HTR-8/SVneo (cell line): ENCODE results near the gene PFKL.
"Not testable (repeated sequence)": the region's sequence is repeated elsewhere in the genome, so short reads cannot be mapped to it uniquely, and the experiment has no call there.

ENCODE experiments used
- DNase-seq: peaks from one replicate; pipeline ENCODE4 v3.0.0; 2011; ENCODE audit warnings: low spot score, mixed read lengths; ENCODE audit not compliant: insufficient read length
- FAIRE-seq: peaks from 2 replicates; lab custom pipeline; 2011; peaks lifted over from hg19 to GRCh38; lab: Jason Lieb, UNC

PFKL gene

DNA sequence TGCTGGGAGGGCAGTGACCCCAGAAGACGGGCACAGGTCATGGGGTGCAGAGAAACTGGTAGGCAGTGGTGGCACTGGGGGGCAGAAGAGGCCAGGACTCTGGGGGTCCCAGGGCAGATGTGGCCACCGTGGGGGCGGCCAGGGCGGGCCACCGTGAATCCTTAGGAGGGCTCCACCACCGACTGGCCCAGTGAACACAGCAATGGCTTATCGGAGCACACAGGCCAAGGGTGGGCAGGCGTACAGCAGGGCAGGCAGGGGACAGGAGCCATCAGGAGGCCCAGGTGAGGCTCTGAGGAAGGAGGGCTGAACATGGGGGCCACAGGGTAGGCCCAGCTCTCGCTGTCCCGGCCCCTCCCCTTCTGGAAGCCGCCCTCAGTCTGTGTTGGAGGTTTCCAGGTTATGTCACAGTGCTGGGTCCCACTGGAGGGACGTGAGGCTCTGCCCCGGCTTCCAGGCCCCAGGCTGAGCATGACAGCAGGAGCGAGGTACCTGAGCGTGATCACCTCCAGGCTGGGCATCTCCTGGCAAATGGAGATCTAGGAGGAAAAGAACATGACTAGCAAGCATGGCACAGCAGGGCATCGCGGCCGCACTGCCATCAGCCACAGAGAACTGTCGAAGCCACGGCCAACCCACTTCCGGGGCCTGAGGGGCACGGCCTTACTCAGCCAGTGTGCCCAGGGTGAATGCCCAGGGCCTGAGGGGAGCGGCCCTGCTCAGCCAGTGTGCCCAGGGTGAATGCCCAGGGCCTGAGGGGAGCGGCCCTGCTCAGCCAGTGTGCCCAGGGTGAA, 35.6 kb downstream of the PFKL start:
- no peak for FAIRE-seq

DNA sequence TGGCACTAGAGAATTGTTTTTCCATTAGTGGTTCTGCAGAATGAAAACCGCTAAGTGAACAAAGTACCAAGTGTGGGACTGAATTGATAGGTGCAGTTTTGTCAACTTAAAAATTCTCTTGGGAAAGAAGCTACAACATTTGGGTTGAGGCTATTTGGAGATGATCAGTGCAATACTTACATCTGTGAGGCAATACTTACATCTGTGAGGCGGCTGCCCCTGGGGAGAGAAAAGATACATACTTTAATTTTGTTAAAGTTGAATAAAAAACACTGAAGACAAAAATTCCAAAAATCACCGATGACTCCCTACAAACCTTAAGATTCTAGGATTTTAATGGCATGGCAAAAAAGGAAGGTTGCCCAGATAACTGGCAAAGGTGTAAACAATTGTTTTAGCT, 37.6 kb downstream of the PFKL start:
- no peak for DNase-seq
- FAIRE-seq: no peak

More for the DNA sequence above, 35.6 kb downstream of the PFKL start:
- DNase-seq: no peak

DNA sequence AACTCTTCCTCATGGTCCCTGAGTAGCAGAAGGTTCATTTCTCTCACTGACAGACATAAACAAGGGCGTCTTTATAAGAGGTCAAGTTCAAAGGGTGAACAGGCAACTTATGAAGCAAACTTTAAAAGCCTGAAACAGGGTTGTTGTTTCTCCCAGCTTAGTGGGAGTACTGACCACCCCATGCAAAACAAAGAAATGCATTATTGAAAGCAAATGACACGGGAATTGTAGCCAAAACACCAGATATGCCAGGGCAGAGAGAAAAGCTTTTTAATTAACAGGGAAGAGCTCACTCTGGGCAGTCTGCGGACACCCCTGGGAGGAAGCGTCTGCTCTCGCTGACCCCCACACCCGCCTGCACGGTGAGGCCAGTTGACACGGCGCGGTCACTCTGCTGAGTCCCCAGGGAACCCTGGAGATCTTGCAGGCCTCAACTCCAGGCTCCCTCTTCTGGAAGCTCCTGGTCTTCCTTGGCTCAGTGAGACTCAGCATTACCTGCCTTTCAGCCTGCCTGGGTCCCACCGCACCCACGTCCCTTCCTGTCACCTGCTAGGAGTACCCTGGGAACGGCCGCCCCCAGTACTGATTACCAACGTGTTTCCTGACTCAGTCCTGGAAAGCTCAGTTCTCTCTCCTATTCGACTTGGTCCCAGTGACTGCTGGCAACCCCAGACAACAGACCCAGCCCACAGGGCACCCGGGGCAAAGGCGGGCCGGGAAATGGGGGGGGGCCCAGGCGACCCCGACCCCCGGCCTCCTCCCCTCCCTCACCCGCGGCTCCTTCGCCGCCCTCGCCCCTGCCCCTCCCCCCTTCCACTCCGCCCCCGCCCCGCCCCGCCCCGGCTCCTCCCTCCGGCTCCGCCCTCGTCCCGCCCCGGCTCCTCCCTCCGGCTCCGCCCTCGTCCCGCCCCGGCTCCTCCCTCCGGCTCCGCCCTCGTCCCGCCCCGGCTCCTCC, 38.4 kb downstream of the PFKL start:
- FAIRE-seq (no peak), DNase-seq (peak; percentile 65)

DNA sequence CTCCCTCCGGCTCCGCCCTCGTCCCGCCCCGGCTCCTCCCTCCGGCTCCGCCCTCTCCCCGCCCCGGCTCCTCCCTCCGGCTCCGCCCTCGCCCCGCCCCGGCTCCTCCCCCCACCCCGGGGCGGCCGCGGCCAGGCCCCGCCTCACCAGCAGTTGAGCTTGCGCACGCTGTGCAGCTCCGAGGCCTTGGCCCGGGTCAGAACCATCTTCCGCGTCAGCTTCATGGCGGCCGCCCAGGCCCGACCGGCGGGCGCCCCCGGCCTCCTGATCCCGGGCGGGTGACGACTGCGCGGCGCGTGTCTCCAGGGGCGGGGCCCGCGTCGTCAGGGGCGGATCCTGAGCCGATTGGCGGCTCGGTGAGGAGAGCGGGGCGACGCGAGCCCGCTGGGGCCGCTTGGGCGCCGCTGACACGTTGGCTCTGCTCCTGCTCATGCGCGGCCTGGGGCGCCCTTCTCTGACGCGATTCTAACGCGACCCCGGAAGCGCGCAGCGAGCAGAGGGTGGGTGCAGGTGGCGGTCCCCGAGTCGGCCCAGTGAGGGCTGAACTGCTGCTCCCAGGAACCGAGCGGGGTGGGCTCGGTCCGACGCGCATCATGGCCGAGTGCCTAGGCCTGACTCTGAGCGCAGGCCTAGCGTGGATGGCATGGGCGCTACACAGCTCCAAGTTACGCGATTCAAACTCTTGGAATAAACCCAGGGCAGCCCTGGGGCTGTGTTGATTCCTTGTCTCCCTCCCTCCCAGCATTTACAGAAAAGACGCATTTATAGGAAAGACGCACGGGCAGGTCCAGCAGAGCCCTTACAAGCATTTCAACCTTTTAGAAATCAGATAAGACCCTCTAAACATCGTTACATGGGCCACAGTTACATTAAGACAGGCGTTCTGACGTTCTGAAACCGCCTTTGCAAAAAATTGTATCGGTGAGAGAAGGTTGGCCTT, 39.4 kb downstream of the PFKL start, which contains the start of gene CFAP410:
TSS of gene CFAP410 (minus strand) at position 420 of the 940 bp plus-strand sequence. CDS start at position 224, 196 bp downstream.
- FAIRE-seq: peak; percentile 51
- DNase-seq: peak; percentile 96

DNA sequence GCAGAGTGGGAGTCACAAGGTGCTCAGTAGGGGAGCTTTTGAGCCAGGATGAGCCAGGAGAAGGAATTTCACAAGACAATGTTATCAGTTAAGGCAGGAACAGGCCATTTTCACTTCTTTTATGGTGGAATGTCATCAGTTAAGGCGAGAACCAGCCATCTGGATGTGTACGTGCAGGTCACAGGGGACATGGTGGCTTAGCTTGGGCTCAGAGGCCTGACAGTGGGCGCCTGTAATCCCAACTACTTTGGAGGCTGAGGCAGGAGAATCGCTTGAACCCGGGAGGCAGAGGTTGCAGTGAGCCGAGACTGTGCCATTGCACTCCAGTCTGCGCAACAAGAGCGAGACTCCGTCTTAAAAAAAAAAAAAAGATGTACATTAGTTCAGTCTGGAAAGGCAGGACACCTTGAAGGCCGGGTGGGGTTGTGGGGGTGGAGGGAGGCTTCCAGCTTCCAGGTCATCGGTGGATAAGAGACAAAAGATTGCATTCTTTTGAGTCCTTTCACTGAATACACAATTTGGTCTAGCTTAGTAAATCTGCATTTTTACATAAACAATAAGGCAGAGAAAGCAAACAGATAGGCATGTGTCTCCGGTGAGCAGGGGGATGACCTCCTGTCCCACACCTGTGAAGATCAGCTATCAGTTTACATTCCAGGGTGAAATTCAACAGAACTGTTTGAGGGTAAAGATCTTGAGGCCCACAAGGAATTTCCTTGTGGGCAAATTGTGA, 42.0 kb downstream of the PFKL start:
- DNase-seq, FAIRE-seq: not testable (repeated sequence)

DNA sequence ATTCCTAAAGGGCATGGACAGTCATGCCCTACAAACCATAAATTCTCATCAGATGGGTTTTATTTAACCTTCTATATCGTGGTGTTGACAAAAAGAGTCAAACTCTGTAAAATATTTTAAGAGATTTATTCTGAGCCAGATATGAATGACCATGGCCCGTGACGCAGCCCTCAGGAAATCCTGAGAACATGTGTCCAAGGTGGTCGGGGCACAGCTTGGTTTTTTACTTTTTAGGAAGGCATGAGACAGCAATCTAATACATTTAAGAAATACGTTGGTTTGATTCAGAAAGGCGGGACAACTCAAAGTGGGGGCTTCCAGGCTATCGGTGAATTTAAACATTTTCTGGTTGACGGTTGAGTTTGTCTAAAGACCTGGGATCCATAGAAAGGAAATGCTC, 43.1 kb downstream of the PFKL start:
- not testable (repeated sequence) for DNase-seq, FAIRE-seq

DNA sequence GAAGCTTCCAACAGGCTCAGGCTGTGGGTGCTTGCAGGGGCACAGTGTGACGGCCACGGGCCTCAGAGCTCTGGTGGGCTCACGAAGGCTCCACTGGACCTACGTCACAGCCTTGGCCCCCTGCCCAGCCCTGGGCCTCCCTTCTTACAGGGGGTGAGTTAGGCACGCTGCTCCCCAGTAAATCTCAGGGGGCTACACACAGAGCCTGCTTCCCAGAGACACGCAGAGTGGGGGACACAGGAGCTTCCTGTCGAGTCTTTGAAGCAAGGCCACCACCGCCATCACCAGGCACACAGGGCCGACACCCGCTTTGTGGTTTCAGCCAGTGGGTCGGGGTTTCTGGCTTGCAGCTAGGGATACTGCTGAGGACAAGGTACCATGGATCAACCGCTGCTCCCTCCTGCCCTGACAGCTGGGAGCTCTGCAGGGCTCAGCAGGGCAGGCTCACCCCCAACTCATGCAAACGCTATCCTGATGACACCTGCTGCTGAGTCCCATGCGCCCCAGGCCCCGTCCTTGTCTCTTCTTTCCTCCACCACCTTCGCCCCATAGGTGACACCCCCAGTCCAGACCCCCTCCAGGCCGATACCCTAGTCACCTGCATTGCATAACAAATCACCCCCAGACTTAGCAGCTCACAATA, 44.8 kb downstream of the PFKL start:
- DNase-seq (no peak), FAIRE-seq (no peak)

DNA sequence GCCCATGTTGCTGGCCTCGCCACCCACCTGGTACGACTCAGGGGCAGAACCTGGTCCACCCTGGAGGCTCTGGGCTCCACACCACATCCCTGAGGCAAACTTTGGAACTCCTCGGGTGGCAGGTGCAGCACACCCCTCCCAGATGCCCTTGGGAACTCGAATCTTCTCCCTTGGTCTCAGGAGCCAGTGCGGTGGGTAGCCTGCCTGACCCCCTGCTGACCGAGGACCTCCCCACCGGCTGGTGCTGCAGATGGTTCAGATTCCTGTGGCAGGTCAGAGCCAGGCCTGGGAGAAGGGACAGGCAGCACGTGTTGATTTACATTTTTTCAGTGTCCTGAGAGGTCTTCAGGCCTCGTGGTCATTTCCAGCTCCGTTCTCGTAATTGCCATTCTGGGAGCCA, 45.6 kb downstream of the PFKL start:
- no peak for FAIRE-seq
- DNase-seq: no peak

DNA sequence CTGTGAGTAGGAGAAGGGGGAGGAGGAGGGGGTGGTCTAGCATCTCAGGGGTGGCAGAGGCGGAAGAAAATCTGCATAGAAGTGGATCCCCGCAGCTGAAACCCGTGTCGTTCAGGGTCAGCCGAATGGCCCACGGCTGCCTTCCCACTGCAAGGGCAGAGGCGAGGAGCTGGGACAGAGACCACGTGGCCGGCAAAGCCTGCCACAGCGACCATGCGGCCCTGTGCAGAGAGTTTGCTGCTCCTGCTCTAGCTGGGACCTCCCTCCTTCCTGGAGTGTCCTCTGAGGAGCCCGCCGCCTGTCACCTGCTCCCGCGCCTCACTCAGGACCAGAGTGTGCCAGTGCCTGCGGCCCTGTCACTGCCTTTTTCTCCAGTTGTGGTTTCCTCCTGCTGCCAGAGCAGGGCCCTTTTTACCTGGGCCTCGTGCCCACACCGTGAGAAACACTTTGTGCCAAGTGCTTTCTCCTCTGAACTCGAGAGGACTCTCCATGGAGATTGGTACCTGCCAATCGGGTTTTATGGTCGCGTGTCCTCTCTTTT, 48.1 kb downstream of the PFKL start:
- no peak for DNase-seq
- FAIRE-seq: no peak

DNA sequence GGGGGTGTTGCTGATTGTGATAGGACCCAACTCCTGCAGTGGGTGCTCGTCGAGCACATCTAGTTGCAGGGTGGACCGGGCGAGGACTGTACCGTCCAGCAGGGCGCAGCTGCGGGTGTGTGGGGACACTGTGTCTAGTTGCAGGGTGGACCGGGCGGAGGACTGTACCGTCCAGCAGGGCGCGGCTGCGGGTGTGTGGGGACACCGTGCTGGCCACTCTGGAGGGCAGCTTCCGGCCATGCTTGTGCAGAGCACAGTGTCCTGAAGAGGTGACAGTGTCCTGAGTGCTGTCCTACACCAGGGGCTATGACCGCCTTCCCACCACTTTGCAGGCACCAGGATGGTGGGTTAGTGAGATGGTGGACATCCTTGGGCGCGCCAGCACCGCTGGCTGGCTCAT, 49.0 kb downstream of the PFKL start:
- no peak for DNase-seq

DNA sequence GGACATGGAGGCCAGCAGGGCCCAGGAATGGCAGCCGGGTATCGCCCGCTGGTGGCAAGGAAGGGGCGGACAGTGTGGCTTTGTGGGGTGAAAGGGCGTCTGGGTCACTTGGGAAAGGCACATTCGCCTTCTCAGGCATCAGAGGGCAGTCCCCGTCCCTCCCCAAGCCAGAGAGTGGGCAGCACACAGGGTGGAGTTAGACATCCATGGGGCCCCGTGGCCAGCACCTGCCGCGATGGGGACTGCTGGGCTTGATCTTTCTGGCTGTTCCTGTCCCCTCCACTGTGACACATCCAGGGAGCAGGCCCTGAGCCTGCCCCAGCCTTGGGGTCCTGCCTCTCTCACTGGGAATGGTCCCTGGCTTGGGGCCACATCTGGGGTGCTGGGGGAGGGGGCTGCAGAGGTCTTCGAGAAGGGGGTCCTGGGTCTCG, 49.6 kb downstream of the PFKL start:
- DNase-seq (no peak), FAIRE-seq (no peak)

More for the DNA sequence above, 49.0 kb downstream of the PFKL start:
- FAIRE-seq: no peak

DNA sequence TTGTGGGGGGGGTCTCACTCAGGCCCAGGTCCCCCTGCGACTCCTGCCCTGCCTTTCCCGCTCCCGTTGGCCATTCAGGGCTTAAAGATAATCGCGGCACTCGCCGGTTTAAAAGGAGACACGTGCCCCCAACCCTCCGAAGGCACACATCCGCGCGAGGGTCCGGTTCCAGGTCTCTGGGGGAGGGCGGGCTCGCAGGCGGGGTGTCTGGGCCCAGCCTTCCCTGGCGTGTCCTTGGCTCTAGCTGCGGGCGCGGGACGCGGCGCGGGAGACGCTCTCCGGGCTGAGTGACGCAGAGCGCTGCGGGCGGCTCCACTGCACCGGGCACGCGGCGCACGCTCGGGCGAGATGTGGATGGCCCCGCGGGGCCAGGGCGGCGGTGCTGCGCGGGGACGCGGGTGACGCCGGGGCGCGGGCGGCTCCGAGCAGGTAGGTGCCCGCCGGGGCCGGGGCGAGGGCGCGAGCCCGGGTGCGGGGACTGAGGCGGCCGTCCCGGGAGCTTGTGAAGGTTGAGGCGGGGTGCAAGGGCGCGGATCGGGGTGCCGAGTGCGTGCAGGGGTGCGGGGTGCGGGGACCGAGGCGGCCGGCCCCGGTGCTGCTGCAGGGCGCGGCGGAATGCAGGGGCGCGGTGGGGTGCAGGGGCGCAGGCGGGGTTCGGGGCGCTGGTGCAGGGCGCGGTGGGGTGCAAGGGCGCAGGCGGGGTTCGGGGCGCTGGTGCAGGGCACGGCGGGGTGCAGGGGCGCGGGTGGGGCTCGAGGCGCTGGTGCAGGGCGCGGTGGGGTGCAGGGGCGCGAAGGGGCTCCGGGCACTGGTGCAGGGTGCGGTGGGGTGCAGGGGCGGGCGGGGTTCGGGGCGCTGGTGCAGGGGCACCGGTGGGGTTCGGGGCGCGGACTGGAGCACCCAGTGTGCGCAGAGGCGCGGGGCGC, 50.3 kb downstream of the PFKL start:
- FAIRE-seq (no peak), DNase-seq (no peak)

DNA sequence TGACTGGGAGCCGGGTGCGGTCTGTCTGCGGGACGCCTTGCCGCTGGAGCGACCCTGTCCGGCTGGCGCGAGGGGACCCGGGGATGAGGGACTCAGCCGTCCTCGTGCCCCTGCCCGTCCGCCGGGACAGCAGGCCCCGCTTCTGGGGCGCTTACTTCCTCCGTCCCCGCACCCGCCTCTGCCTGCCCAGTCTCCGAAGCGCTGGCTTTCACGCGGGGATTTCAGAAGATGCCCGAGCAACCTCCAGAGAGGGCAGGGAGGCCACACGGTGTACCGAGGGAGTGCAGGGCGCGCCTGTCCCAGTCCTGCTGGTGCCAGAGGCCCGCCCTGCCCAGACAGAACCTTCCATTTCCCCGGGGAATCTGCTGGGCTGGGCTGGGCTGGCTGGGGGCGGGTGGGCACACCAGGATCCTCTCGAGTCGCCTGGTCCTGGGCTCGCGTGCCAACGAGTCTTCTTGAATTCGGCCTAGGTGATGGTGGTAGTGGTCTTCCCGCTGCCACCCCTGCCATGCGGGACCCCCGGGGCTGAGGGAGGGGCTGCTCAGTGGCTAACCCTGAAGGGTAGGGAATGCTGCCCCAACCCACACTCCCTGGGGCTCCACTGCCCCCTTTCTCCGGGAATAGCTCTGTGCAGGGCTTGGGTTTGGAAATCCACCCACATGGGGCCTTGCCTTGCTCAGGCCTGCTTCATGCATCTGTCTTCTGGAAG, 51.1 kb downstream of the PFKL start:
- no peak for DNase-seq

DNA sequence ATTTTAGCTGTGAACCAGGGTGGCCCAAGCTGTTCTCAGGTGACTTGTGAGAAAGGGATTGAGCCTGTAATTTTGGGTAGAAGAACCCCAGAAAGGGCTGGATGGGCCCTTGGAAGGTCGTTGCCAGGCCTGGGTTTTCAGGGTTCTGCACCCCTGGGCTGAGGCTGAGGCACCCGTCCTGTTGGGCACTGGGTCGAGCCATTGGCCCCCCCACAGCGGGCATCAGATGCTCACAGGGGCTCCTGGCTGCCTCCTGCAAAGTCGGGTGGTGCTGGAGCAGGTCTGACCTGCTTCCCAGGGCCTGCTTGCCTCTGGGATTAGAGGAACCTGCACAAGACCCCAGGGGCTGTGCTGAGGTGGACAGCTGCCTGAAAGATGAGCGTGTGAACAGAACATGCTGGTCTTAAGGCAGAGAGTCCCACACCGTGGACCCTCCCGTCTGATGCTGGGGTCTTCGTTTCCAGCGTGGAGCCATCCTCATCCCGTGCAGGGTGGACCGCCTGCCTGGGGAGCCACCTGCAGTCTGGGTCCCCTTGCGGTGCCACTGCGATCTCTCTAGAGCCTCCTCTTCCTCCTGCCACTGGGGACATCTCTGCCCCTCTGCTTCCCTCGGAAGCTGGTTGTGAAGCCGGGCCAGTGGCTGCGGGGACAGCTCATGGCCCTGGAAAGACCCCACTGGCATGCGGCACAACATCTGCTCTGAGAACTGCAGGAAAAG, 51.8 kb downstream of the PFKL start:
- DNase-seq: no peak
- FAIRE-seq: no peak

More for the DNA sequence above, 51.1 kb downstream of the PFKL start:
- FAIRE-seq: no peak

DNA sequence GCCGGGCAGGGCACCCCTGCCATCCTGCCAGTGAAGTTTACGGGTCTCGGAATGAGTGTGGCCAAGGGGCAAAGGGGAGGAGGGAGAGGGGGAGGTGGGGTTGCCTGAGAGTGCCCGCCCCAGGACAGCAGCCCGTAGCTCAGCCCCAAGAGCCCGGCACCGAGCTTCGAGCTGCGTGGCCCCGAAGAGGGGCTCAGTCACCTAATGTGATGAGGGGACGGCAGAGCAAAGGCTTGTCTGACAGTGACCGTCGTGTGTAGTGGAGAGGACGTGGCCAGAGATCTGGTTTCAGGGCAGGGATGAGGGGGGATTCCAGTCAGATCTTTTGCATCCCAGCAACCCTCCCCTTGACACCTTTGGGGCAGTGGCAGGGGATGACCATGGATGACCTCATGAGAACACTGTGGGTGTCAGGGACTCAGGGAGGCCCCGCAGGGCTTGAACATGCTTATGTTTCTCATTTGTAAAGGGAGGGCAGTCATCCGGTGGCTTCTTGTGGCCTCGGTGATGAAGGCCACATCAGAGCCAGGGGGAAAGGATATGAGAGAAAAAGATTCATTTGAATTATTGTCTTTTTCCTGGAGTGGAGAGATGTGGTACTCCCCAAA, 52.5 kb downstream of the PFKL start:
- DNase-seq (no peak), FAIRE-seq (no peak)
